Measurements from ENCODE around the gene RTL10. TPM values are rescaled to one million over a fixed set of nuclear protein-coding genes. Genes with fewer than 3 reads are reported as not detected.

Gene RTL10
- total and polyA plus RNA-seq, 2 of the 4 experiments (the other 2 are of a cell fraction) = 8.6 to 12.1 TPM

- Histone ChIP-seq H4K8ac (ENCODE audit: low read depth in 2 of 2, low read length in 2 of 2) (no peak overlapping the region), H3K27me3 (ENCODE audit: control insufficient read depth, insufficient read depth, low read length) (no peaks in the 10 kb centered on the region), H3K4me1 (ENCODE audit: control insufficient read depth, insufficient read depth, low read length) (peaks cover 8% of the 10 kb centered on the region), H4K20me1 (ENCODE audit: insufficient read depth, low read length) (peaks cover 14% of the 10 kb centered on the region; the same call in 1 of the 2 replicates), H3K14ac (replicated peaks; ENCODE audit: low read depth, low read length) (no peak overlapping the region), H3K9me1 (ENCODE audit: insufficient read depth, low read length) (peaks cover 4% of the 10 kb centered on the region), H3K9me3 (ENCODE audit: control insufficient read depth, insufficient read depth, low read length) (no peaks in the 10 kb centered on the region), H2AK9ac (replicated peaks; ENCODE audit: low read depth, low read length, poor library complexity) (no peak overlapping the region), H2AFZ (replicated peaks; ENCODE audit: low read length, poor library complexity) (no peak overlapping the region), H3K56ac (ENCODE audit: extremely low read depth, insufficient read depth, low read length) (no peak overlapping the region), H3K36me3 (ENCODE audit: control insufficient read depth, insufficient read depth, low read length) (no peaks in the 10 kb centered on the region), H3K4me2 (ENCODE audit: low read depth, low read length) (no peak overlapping the region), H3K9ac (ENCODE audit: low read depth, low read length) (no peak overlapping the region), H2AK5ac (ENCODE audit: low read depth, low read length) (no peak overlapping the region), H2BK15ac (ENCODE audit: low read depth, low read length) (no peak overlapping the region), H4K91ac (ENCODE audit: insufficient read depth, low read depth, low read length) (no peak overlapping the region), H2BK120ac (ENCODE audit: low read depth, low read length) (no peak overlapping the region), H3K18ac (ENCODE audit: low read depth, low read length) (no peak overlapping the region), H3K27ac (ENCODE audit: insufficient read depth, low read length) (no peak overlapping the region), H2BK5ac (ENCODE audit: low read depth, low read length, poor library complexity, severe bottlenecking) (no peak overlapping the region), H4K5ac (ENCODE audit: low read depth, low read length) (no peak overlapping the region), H3K79me1 (ENCODE audit: low read depth in 1 of 2, low read length in 2 of 2) (peaks cover 4 to 50% of the 10 kb centered on the region in 2 experiments; a peak in 3 of 4 replicates), H3K23ac (ENCODE audit: low read depth, low read length) (no peak overlapping the region), H3K4ac (ENCODE audit: low read depth, low read length) (no peak overlapping the region), H3K4me3 (ENCODE audit: insufficient read depth, low read depth, low read length) (no peak overlapping the region), H2BK20ac (ENCODE audit: low read depth, low read length) (no peak overlapping the region)
- DNase-seq (no peak), ATAC-seq (ENCODE audit: low read depth) (no peak)
- ChIA-PET CTCF (interaction anchor here (0.6 kb wide), 1 partner anchor 10 kb away, joined by 3 read pairs; no protein-coding TSS in a partner anchor), POLR2A (ENCODE audit: unreplicated experiment) (no interaction called here)
- intact Hi-C loops (cut with micrococcal nuclease) (no loop called here), dilution Hi-C loops (cut with HindIII; ENCODE audit: low sequenced_read_pairs, unreplicated experiment) (no loop called here), in situ Hi-C loops (cut with MboI; ENCODE audit: low sequenced_read_pairs) (no loop called here)
- no TSS peak for BruUV-seq (replicated peaks)
- WGBS, 2 experiments (ENCODE audit: extremely low coverage in 2 of 2, insufficient read length in 1 of 2) = 83% methylated on average over 1 of the region's 6 CpGs; no CpG with 5 or more reads in 1 of the 2 experiments
- TF ChIP-seq CTCF (conservative IDR thresholded peaks at IDR 0.05; ENCODE audit: low read depth, low read length) = no peak
- TF ChIP-seq RAD21 (IDR thresholded peaks at IDR 0.05; ENCODE audit: low read length) = no peak
- no peak for TF ChIP-seq MAZ (IDR thresholded peaks at IDR 0.05; ENCODE audit: borderline replicate concordance, low read depth, low read length)
- no peak for TF ChIP-seq RFX5 (IDR thresholded peaks at IDR 0.05; ENCODE audit: low read depth, low read length)
- no peak for TF ChIP-seq SMC3 (IDR thresholded peaks at IDR 0.05; ENCODE audit: low read depth, low read length)
- TF ChIP-seq MXI1 (IDR thresholded peaks at IDR 0.05; ENCODE audit: borderline replicate concordance, low read depth, low read length) = no peak
- TF ChIP-seq ELK1 (IDR thresholded peaks at IDR 0.05; ENCODE audit: borderline replicate concordance, low read depth, low read length) = no peak
- TF ChIP-seq RCOR1 (IDR thresholded peaks at IDR 0.05; ENCODE audit: insufficient replicate concordance, low read length) = no peak
- TF ChIP-seq NFE2L2 (IDR thresholded peaks at IDR 0.05; ENCODE audit: low read depth, low read length) = no peak
- no peak for TF ChIP-seq CHD1 (IDR thresholded peaks at IDR 0.05; ENCODE audit: low read depth, low read length)
- no peak for TF ChIP-seq FOS (IDR thresholded peaks at IDR 0.05; ENCODE audit: low read depth, low read length)
- no peak for TF ChIP-seq USF2 (IDR thresholded peaks at IDR 0.05; ENCODE audit: low read depth, low read length)
- no peak for TF ChIP-seq POLR2A (IDR thresholded peaks at IDR 0.05; ENCODE audit: low read depth, low read length)
Observed at GRCh38 chr22:19840955-19841640, 13.6 kb downstream of the RTL10 start.
